ENCODE measurements around the gene DCUN1D5. TPM values are rescaled to one million over a fixed set of nuclear protein-coding genes. Genes with fewer than 3 reads are reported as not detected.

Gene DCUN1D5
- total RNA-seq, 5 donors from 2014 or later (not counting 1 experiment from before 2014, with no cell fraction given): 13.1 to 19.2 (median 15.6) TPM

DNA sequence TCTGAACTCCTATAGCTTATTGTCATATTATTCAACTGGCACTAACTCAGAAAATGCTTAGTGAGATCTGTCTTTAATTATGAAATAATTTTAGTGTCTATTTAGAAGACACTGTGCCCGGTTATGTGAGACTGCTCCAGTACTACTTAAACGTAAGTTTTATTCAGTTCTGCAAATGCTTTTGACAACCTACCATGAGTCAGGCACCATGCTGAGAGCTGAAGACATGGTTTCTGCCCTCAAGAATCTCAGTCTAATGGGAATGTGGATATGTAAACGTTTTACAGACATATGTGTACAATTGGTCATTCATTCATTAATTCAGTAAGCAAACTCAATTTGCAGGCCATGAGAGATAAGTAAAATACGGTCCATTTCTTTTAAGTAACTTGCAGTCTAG lies 40.0 kb downstream of the DCUN1D5 start:
- ChIA-PET POLR2A (no interaction called here), CTCF (interaction anchor here in 1 of 2 donors (1.3 kb wide), 1 partner anchor 16 kb away, joined by 8 read pairs; no protein-coding TSS in a partner anchor)
- no peaks in the 10 kb centered on the region for H3K9me3 ChIP-seq
- WGBS (ENCODE audit: insufficient coverage): no CpG with 5 or more reads among the region's 4 CpGs
- H3K27me3 Mint-ChIP-seq: peaks cover 0 to 4% of the 10 kb centered on the region in 2 donors
- no peaks in the 10 kb centered on the region for H3K36me3 Mint-ChIP-seq
- no peak for DNase-seq
- no peak overlapping the region for H3K4me3 Mint-ChIP-seq
- no peaks in the 10 kb centered on the region for H3K4me1 ChIP-seq (ENCODE audit: control insufficient read depth in 1 of 2, extremely low read depth in 1 of 2, insufficient read depth in 2 of 2, low read length in 2 of 2)
- H3K27ac Mint-ChIP-seq: no peak overlapping the region
- peaks cover 0 to 6% (median 0%) of the 10 kb centered on the region in 3 donors for H3K9me3 Mint-ChIP-seq
- H3K27me3 ChIP-seq (replicated peaks in 1 of 2; ENCODE audit: control insufficient read depth in 2 of 2, extremely low read depth in 1 of 2, insufficient read depth in 2 of 2, low read length in 1 of 2): no peaks in the 10 kb centered on the region
- no peak for ATAC-seq (replicated peaks in 1 of 4)
- no peaks in the 10 kb centered on the region for H3K36me3 ChIP-seq (ENCODE audit: control insufficient read depth in 2 of 2, extremely low read depth in 1 of 2, insufficient read depth in 1 of 2, low read length in 1 of 2)
- H3K4me3 ChIP-seq (ENCODE audit: control insufficient read depth in 1 of 2, extremely low read depth in 1 of 2, low read length in 1 of 2): no peak overlapping the region
- H3K4me1 Mint-ChIP-seq: no peaks in the 10 kb centered on the region
- H3K27ac ChIP-seq (ENCODE audit: low read length): no peak overlapping the region

DNA sequence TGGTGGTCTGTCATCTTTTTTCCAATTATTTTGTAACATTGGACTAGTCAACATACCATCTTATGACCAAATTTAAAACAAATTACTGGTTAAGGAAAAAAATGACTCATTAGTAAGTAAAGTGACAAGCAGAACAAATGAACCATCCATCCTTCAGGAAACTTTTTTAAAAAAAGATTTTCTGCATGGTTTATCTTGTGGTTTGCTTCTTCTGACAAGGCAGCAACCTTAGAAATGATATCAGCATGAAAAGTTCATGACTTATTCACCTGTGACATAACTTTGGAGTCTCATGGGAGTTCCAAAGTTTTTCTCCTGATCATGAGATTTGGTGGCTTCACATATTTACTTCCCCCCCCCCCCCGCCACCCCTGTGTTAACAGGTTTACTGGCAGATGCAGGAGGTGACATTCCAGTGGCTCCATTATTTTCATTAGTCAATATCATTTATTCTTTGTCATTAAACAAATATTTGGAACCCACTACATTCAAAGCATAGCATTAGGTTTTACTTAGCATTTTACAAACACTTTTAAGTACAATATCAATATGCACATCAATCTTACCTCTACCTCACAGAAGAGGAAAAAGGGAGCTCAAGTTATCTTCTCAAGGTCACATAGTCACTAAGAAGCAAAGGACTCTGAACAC lies 40.7 kb downstream of the DCUN1D5 start:
- Mint-ChIP-seq H3K4me1 (no peaks in the 10 kb centered on the region), H3K36me3 (no peaks in the 10 kb centered on the region), H3K9me3 (peaks cover 0 to 6% (median 0%) of the 10 kb centered on the region in 3 donors), H3K27me3 (peaks cover 0 to 4% of the 10 kb centered on the region in 2 donors), H3K27ac (no peak overlapping the region), H3K4me3 (no peak overlapping the region)
- no peak overlapping the region for H3K4me3 ChIP-seq (ENCODE audit: control insufficient read depth in 1 of 2, extremely low read depth in 1 of 2, low read length in 1 of 2)
- no peaks in the 10 kb centered on the region for H3K9me3 ChIP-seq
- H3K4me1 ChIP-seq (ENCODE audit: control insufficient read depth in 1 of 2, extremely low read depth in 1 of 2, insufficient read depth in 2 of 2, low read length in 2 of 2): no peaks in the 10 kb centered on the region
- ChIA-PET CTCF (interaction anchor here (0.7 to 1.3 kb wide), 3 partner anchors 14 to 15 kb away, joined by 3 to 8 read pairs (median 3); no protein-coding TSS in a partner anchor), POLR2A (no interaction called here)
- H3K36me3 ChIP-seq (ENCODE audit: control insufficient read depth in 2 of 2, extremely low read depth in 1 of 2, insufficient read depth in 1 of 2, low read length in 1 of 2): no peaks in the 10 kb centered on the region
- DNase-seq (no peak), ATAC-seq (replicated peaks in 1 of 4) (no peak)
- WGBS (ENCODE audit: insufficient coverage): no CpG with 5 or more reads among the region's 1 CpG
- no peaks in the 10 kb centered on the region for H3K27me3 ChIP-seq (replicated peaks in 1 of 2; ENCODE audit: control insufficient read depth in 2 of 2, extremely low read depth in 1 of 2, insufficient read depth in 2 of 2, low read length in 1 of 2)
- H3K27ac ChIP-seq (ENCODE audit: low read length): no peak overlapping the region

DNA sequence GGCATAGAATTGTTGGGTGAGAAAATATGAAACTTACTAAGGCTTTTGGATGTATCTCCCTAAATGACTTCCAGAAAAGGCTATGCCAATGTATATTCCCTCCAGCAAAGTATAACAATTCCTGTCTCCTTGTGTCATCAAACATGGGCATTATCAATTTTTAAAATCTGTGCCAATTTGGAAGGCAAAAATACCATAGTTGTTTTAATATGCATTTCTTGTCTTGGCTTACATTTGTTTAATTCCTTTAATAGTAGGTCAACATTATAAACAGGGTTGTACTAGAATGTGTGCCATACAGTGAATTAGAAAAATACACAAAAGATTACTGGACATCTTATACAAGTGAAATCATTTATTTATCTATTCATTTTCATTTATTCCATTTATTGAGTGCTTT lies 41.6 kb downstream of the DCUN1D5 start:
- no peak overlapping the region for H3K4me3 ChIP-seq (ENCODE audit: control insufficient read depth in 1 of 2, extremely low read depth in 1 of 2, low read length in 1 of 2)
- no peak overlapping the region for H3K27ac ChIP-seq (ENCODE audit: low read length)
- ChIA-PET POLR2A (no interaction called here), CTCF (interaction anchor here in 1 of 2 donors (1.3 kb wide), 1 partner anchor 13 kb away, joined by 3 read pairs; no protein-coding TSS in a partner anchor)
- Mint-ChIP-seq H3K27ac (no peak overlapping the region), H3K9me3 (peaks cover 0 to 6% (median 0%) of the 10 kb centered on the region in 3 donors), H3K27me3 (peaks cover 0 to 4% of the 10 kb centered on the region in 2 donors), H3K4me1 (no peaks in the 10 kb centered on the region), H3K36me3 (no peaks in the 10 kb centered on the region), H3K4me3 (no peak overlapping the region)
- no peaks in the 10 kb centered on the region for H3K9me3 ChIP-seq
- no peaks in the 10 kb centered on the region for H3K4me1 ChIP-seq (ENCODE audit: control insufficient read depth in 1 of 2, extremely low read depth in 1 of 2, insufficient read depth in 2 of 2, low read length in 2 of 2)
- no peak for DNase-seq
- no peaks in the 10 kb centered on the region for H3K27me3 ChIP-seq (replicated peaks in 1 of 2; ENCODE audit: control insufficient read depth in 2 of 2, extremely low read depth in 1 of 2, insufficient read depth in 2 of 2, low read length in 1 of 2)
- ATAC-seq (replicated peaks in 1 of 4): no peak
- no peaks in the 10 kb centered on the region for H3K36me3 ChIP-seq (ENCODE audit: control insufficient read depth in 2 of 2, extremely low read depth in 1 of 2, insufficient read depth in 1 of 2, low read length in 1 of 2)

DNA sequence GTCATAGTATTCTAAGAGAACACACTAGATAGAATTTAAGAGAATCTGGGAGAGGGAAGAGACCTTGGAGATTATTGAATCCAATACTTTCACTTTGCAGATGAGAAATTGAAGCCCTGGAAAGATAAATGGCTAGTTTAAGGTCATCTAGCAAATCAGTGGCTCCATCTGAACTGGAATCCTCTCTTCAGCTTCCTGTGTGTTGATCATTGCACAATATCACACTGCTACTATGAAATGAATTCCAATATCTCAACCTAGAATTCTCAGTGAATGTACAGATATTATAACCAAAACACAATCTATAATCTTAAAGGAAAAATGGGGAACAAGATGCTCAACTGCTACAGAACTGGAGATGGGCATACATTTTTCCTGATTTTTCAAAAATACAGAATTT lies 44.1 kb downstream of the DCUN1D5 start:
- Mint-ChIP-seq H3K9me3 (peaks cover 0 to 6% (median 0%) of the 10 kb centered on the region in 3 donors), H3K4me3 (no peak overlapping the region), H3K4me1 (no peaks in the 10 kb centered on the region), H3K27ac (no peak overlapping the region), H3K36me3 (no peaks in the 10 kb centered on the region), H3K27me3 (peaks cover 0 to 11% of the 10 kb centered on the region in 2 donors)
- no peaks in the 10 kb centered on the region for H3K4me1 ChIP-seq (ENCODE audit: control insufficient read depth in 1 of 2, extremely low read depth in 1 of 2, insufficient read depth in 2 of 2, low read length in 2 of 2)
- ATAC-seq (replicated peaks in 1 of 4) (no peak), DNase-seq (no peak)
- no peaks in the 10 kb centered on the region for H3K27me3 ChIP-seq (replicated peaks in 1 of 2; ENCODE audit: control insufficient read depth in 2 of 2, extremely low read depth in 1 of 2, insufficient read depth in 2 of 2, low read length in 1 of 2)
- POLR2A ChIA-PET: no interaction called here
- H3K4me3 ChIP-seq (ENCODE audit: control insufficient read depth in 1 of 2, extremely low read depth in 1 of 2, low read length in 1 of 2): no peak overlapping the region
- H3K36me3 ChIP-seq (ENCODE audit: control insufficient read depth in 2 of 2, extremely low read depth in 1 of 2, insufficient read depth in 1 of 2, low read length in 1 of 2): no peaks in the 10 kb centered on the region
- CTCF ChIA-PET: no interaction called here
- H3K9me3 ChIP-seq: no peaks in the 10 kb centered on the region
- no peak overlapping the region for H3K27ac ChIP-seq (ENCODE audit: low read length)

DNA sequence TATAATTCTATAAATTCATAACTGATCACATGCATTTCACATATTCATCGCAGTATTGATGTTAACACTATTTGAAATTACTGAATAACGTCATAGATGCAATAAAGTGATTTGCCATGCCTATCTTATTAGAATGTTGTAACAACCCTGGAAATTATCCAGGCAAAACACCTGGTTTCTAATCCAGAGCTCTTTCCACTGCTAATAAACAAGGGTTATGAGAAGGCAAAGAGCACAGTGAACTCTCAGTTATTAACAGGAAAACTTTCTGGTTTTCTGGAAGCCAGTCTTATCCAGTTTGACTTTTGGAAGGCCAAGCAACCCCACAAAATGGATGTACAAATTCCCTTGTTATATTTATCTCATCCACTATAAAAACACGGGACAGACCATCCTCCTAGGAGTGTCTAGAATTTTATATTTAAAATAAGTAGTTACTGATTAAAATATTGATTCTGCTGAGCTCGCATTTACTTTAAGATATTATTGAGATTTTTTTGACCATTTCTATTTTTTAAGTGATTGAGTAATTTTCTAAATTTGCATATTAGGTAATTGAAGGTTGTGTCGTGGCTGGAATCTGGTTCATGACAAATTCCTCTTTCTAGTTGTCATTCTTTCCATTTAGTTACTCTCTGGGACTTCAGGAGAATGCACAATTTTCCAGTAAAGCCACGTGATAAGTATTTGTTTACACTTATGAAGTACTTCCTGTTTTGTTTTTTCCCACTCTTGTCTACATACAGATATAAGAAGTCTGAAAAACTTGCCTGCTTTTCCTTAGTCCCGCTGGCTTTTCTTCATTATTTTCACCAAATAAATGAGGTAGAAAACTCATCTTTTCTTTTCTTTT lies 47.9 kb downstream of the DCUN1D5 start:
- POLR2A ChIA-PET: no interaction called here
- Mint-ChIP-seq H3K4me1 (no peaks in the 10 kb centered on the region), H3K9me3 (no peaks in the 10 kb centered on the region), H3K27ac (no peak overlapping the region), H3K36me3 (no peaks in the 10 kb centered on the region), H3K4me3 (no peak overlapping the region), H3K27me3 (peaks cover 0 to 11% of the 10 kb centered on the region in 2 donors)
- Histone ChIP-seq H3K4me1 (ENCODE audit: control insufficient read depth in 1 of 2, extremely low read depth in 1 of 2, insufficient read depth in 2 of 2, low read length in 2 of 2) (no peaks in the 10 kb centered on the region), H3K9me3 (no peaks in the 10 kb centered on the region), H3K4me3 (ENCODE audit: control insufficient read depth in 1 of 2, extremely low read depth in 1 of 2, low read length in 1 of 2) (no peak overlapping the region), H3K27me3 (replicated peaks in 1 of 2; ENCODE audit: control insufficient read depth in 2 of 2, extremely low read depth in 1 of 2, insufficient read depth in 2 of 2, low read length in 1 of 2) (no peaks in the 10 kb centered on the region), H3K36me3 (ENCODE audit: control insufficient read depth in 2 of 2, extremely low read depth in 1 of 2, insufficient read depth in 1 of 2, low read length in 1 of 2) (no peaks in the 10 kb centered on the region), H3K27ac (ENCODE audit: low read length) (no peak overlapping the region)
- no peak for DNase-seq
- no CpG with 5 or more reads among the region's 7 CpGs for WGBS (ENCODE audit: insufficient coverage)
- CTCF ChIA-PET: no interaction called here
- ATAC-seq (replicated peaks in 1 of 4): no peak

DNA sequence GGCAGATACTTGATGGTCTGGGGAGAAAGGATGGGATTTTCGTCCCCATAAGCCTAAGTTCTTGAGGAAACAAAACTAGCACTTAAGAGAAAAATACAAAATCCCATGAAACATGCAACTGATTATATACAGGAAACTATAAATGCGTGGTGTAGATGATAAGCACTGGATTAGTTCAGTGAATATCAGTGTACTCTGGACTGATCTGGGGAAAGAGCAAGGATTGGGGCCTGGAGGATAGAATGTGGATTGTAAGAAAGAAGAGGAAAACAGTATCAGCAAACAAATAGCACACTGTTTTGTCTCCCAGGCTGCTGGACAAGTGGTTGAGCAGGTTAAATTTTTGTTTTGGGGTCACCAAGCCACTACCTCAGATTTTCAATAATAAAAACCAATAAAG lies 49.8 kb downstream of the DCUN1D5 start:
- ChIA-PET POLR2A (no interaction called here), CTCF (no interaction called here)
- no peak overlapping the region for H3K4me3 ChIP-seq (ENCODE audit: control insufficient read depth in 1 of 2, extremely low read depth in 1 of 2, low read length in 1 of 2)
- no peaks in the 10 kb centered on the region for H3K9me3 Mint-ChIP-seq
- DNase-seq: no peak
- H3K27me3 ChIP-seq (replicated peaks in 1 of 2; ENCODE audit: control insufficient read depth in 2 of 2, extremely low read depth in 1 of 2, insufficient read depth in 2 of 2, low read length in 1 of 2): no peaks in the 10 kb centered on the region
- no CpG with 5 or more reads among the region's 2 CpGs for WGBS (ENCODE audit: insufficient coverage)
- no peaks in the 10 kb centered on the region for H3K4me1 Mint-ChIP-seq
- H3K36me3 Mint-ChIP-seq: no peaks in the 10 kb centered on the region
- no peaks in the 10 kb centered on the region for H3K36me3 ChIP-seq (ENCODE audit: control insufficient read depth in 2 of 2, extremely low read depth in 1 of 2, insufficient read depth in 1 of 2, low read length in 1 of 2)
- no peaks in the 10 kb centered on the region for H3K9me3 ChIP-seq
- no peaks in the 10 kb centered on the region for H3K4me1 ChIP-seq (ENCODE audit: control insufficient read depth in 1 of 2, extremely low read depth in 1 of 2, insufficient read depth in 2 of 2, low read length in 2 of 2)
- H3K27ac ChIP-seq (ENCODE audit: low read length): no peak overlapping the region
- ATAC-seq (replicated peaks in 1 of 4): no peak
- H3K4me3 Mint-ChIP-seq: no peak overlapping the region
- peaks cover 0 to 8% of the 10 kb centered on the region in 2 donors for H3K27me3 Mint-ChIP-seq
- no peak overlapping the region for H3K27ac Mint-ChIP-seq
